NCI-H446 (cell line): ENCODE measurements around the gene HS1BP3.

Experiments used
- DNase-seq, 2 experiments: peaks; one replicate each; lab custom pipeline; 2025; lab: John Stamatoyannopoulos, UW

Gene HS1BP3

DNA sequence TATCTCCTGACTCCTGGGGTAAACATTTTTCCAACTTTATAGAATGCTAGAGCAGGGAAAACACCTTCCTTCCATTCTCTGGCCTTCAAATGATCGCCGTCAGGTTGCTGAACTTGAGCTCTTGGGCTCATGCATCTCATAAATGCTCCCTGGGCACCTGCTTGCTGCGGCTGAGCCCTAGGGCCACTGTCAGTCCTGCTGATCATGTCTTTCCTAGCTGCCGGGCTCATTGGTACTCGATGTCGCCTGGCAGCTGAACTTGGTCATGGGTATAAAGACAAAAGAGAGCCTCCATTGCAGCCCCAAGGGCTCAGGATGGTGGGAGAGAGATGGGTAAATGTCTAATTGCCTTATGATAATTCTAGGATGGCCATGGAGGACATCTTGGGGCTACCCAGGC is 80.6 kb downstream of the HS1BP3 start:
- no peak for DNase-seq

DNA sequence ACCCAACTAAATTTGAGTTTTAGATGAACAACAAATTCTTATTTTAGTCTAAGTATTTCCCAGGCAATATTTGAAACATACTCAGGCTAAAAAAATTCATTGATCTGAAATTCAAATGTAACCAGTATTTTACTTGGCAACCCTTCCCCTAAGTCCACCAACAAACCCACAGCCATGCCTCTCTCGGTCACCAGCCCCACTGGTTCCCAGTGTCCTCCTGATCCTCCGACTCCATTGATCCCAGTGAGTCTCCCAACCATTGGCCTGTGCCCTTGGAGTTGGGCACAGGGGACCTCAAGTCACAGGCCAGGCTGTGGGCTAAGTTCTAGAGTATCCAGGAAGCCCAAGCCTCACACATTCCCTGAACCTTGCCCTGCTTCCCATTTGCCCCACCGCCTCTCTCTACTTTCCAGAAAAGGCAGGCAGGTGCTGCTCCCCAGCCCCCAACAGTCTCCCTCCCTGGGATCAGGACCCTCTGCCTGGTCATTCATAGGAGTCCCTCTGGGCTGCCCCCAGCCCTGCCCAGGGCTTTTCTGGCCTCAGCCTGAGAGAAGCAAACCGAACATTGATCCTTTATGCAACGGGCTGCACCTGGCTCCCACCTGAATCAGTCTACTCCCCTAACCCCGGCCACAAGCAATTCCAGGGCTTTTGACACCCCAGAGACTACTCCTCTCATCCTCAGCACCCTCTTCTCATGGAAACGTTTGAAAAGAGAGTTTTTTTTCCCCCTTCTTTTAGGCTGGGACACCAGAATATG is 81.3 kb downstream of the HS1BP3 start:
- no peak for DNase-seq

DNA sequence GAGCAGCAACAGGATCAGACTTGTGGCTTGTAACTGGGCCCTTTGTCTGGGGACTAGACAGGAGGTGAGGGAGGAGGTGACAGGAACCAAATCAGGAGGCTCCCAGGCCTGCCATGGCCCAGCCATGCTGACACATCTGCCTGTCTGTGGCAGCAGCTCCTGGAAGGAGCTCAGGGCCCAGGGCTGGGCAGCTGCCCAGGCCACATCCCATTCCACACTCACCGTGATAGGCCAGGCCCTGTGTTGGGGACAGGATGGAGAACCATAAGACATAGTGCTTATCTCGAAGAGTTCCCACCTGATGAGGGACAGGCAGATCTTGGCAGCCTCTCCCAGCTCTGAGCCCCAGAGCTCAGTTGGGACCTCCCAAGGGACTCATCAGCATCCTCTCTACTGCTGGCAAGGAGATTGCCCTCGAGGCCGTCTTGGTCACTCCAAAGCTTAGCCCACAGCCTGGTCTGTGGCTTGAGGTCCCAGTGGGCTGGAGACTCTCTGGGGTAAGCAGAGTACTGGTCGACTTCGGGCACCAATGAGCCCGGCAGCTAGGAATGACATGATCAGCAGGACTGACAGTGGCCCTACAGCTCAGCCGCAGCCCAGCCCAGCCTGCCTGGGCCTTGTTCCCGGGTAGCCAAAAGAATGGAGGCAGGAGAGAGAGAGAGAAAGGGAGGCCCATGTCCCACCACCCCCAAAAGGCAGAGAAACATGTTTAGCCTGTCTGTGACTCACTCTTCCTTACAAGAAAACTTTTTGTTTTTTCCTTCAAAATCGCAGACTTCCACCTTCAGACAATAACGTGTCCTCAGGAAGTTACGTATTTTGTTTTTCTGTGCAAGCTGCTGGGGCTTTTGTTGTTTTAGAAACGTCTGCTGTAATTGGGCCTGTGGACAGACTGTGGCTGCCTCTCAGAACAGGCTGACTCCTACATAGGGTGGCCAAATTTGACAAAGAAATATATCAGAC is 82.1 kb downstream of the HS1BP3 start:
- DNase-seq = no peak

DNA sequence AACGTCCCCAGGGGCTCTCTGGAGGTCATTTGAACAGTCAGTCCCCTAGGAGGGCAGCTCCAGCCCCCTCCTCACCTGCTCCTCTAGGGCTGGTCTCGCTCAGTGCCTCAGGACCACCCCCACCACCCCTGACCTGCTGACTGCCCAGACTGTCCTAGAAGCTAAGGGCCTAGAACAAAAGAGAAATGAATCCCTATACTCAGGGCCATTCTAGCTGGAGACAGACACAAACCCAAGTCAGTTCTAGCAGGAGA is 83.0 kb downstream of the HS1BP3 start:
- no peak for DNase-seq
